Endodermal cell (in vitro differentiated cells): ENCODE data around the gene SIGLEC12. TPM values are rescaled to one million over a fixed set of nuclear protein-coding genes. Genes with fewer than 3 reads are reported as not detected.

Experiments used
- DNase-seq: peaks from one replicate; pipeline ENCODE4 v3.0.0-alpha.2; 2017
- H3K27ac ChIP-seq: 2 replicates; pipeline ENCODE4 v1.5.1; 2013; ENCODE audit warnings: mild to moderate bottlenecking, low read depth, low read length, moderate library complexity
- H3K27me3 ChIP-seq: 2 replicates; pipeline ENCODE4 v1.6.1; 2013; ENCODE audit warnings: mild to moderate bottlenecking, low read length, moderate library complexity; ENCODE audit not compliant: insufficient read depth, control insufficient read depth, poor library complexity, severe bottlenecking
- H3K36me3 ChIP-seq: 2 replicates; pipeline ENCODE4 v1.7.0; 2013; ENCODE audit warnings: mild to moderate bottlenecking, low read length, moderate library complexity; ENCODE audit not compliant: control insufficient read depth, insufficient read depth
- H3K4me1 ChIP-seq: one replicate; pipeline ENCODE4 v1.7.0; 2013; ENCODE audit warnings: low read length; ENCODE audit not compliant: control insufficient read depth, insufficient read depth
- H3K4me3 ChIP-seq: 2 replicates; pipeline ENCODE4 v1.5.1; 2013; ENCODE audit warnings: mild to moderate bottlenecking, low read length, moderate library complexity
- H3K9ac ChIP-seq: 2 replicates; pipeline ENCODE4 v1.6.1; 2013; ENCODE audit warnings: mild to moderate bottlenecking, low read length, moderate library complexity; ENCODE audit not compliant: poor library complexity, severe bottlenecking; ENCODE audit errors: extremely low read depth
- H3K9me3 ChIP-seq: 2 replicates; pipeline ENCODE4 v1.6.1; 2013; ENCODE audit warnings: mild to moderate bottlenecking, low read length, moderate library complexity; ENCODE audit not compliant: control insufficient read depth
- H3K27ac Mint-ChIP-seq: 2 replicates; pipeline ENCODE4 v1.8.0; 2020; ENCODE audit warnings: mixed read lengths
- H3K27me3 Mint-ChIP-seq: 2 replicates; pipeline ENCODE4 v1.8.0; 2021; ENCODE audit warnings: mild to moderate bottlenecking, mixed read lengths; ENCODE audit not compliant: insufficient read depth
- H3K36me3 Mint-ChIP-seq: 2 replicates; pipeline ENCODE4 v1.8.0; 2020; ENCODE audit warnings: low read depth, mixed read lengths
- H3K4me1 Mint-ChIP-seq: 2 replicates; pipeline ENCODE4 v1.8.0; 2020; ENCODE audit warnings: mixed read lengths
- H3K4me3 Mint-ChIP-seq: 2 replicates; pipeline ENCODE4 v1.8.0; 2020; ENCODE audit warnings: mild to moderate bottlenecking, moderate library complexity, mixed read lengths
- H3K9me3 Mint-ChIP-seq: 2 replicates; pipeline ENCODE4 v1.8.0; 2020; ENCODE audit warnings: mild to moderate bottlenecking, mixed read lengths
- WGBS, 2 experiments: methylation state at CpG; one replicate each; pipeline versions ENCODE4 v1.1.5 to v1.1.7; 2013; ENCODE audit warnings: missing lambda C conversion rate in 2 of 2, mixed read lengths in 1 of 2; ENCODE audit not compliant: insufficient coverage in 1 of 2, insufficient read length in 1 of 2; 5-methylcytosine and 5-hydroxymethylcytosine counted together
- total RNA-seq, 2 donors: library from RNA; stranded (reverse); fragmentation: NEBNext Ultra II Directional in 1 of 2; extraction: Animal tissue kit (Norgen Biotek cat#: 25700) in 1 of 2; gene quantifications; 2 replicates in 1 of 2; 3 replicates in 1 of 2; pipeline ENCODE4 v1.2.1, GENCODE V29; 2021
- TF ChIP-seq, protein P1 (sequence below): fragments of 200-600 bp; sonication (generic); conservative IDR thresholded peaks from 2 replicates; pipeline ENCODE4 v1.5.0; 2021; ENCODE audit warnings: antibody characterized with exemption, mild to moderate bottlenecking

The SIGLEC12 gene
- total RNA-seq, 2 donors from 2014 or later, result not detected

- no peak overlapping the region for H3K9ac ChIP-seq
- H3K9me3 ChIP-seq, result no peaks in the 10 kb centered on the region
- Mint-ChIP-seq H3K27ac (no peak overlapping the region), H3K4me1 (peaks cover 10% of the 10 kb centered on the region), H3K27me3 (peaks cover 25% of the 10 kb centered on the region), H3K9me3 (peaks cover 6% of the 10 kb centered on the region), H3K4me3 (no peak overlapping the region), H3K36me3 (no peaks in the 10 kb centered on the region)
- H3K36me3 ChIP-seq, result no peaks in the 10 kb centered on the region
- H3K4me1 ChIP-seq, result no peaks in the 10 kb centered on the region
- H3K27ac ChIP-seq, result no peak overlapping the region
- DNase-seq, result no peak
- no peak overlapping the region for H3K4me3 ChIP-seq
- H3K27me3 ChIP-seq, result no peaks in the 10 kb centered on the region
- TF ChIP-seq, protein P1, sequence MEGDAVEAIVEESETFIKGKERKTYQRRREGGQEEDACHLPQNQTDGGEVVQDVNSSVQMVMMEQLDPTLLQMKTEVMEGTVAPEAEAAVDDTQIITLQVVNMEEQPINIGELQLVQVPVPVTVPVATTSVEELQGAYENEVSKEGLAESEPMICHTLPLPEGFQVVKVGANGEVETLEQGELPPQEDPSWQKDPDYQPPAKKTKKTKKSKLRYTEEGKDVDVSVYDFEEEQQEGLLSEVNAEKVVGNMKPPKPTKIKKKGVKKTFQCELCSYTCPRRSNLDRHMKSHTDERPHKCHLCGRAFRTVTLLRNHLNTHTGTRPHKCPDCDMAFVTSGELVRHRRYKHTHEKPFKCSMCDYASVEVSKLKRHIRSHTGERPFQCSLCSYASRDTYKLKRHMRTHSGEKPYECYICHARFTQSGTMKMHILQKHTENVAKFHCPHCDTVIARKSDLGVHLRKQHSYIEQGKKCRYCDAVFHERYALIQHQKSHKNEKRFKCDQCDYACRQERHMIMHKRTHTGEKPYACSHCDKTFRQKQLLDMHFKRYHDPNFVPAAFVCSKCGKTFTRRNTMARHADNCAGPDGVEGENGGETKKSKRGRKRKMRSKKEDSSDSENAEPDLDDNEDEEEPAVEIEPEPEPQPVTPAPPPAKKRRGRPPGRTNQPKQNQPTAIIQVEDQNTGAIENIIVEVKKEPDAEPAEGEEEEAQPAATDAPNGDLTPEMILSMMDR, result no peak
- 81% methylated on average over 4 of the region's 4 CpGs; no CpG with 5 or more reads in 1 of the 2 experiments for WGBS, 2 experiments
Observed at GRCh38 chr19:51548891-51549305, 47.3 kb upstream of the SIGLEC12 start.

DNA sequence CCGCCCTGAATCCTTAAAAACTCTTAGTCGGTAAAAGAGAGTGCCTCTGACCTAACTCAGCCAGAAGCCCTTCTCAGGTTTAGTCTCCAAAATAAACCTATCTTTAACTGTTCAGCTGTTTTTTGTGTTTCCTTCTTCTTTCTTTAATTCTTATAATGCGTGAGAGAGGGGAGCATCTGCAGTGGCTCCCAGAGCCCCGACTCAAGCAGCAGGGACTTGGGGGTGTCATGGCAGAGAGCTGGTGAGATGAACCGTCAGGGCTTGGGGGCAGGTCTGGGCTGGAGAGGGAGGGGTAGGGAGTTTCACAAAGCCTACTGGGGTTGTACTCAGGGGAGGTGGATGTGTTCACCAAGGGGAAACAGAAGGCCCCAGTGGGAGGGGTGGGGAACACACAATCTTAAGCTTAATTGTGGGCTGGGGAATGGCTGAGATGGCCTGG is 46.6 kb upstream of the SIGLEC12 start:
- no peak overlapping the region for H3K27ac Mint-ChIP-seq
- TF ChIP-seq, protein P1, result no peak
- no peaks in the 10 kb centered on the region for H3K36me3 Mint-ChIP-seq
- DNase-seq, result no peak
- H3K9me3 Mint-ChIP-seq, result peaks cover 6% of the 10 kb centered on the region
- no peak overlapping the region for H3K4me3 ChIP-seq
- 33 to 72% methylated on average over 1 to 5 of the region's 5 CpGs for WGBS, 2 experiments
- no peaks in the 10 kb centered on the region for H3K27me3 ChIP-seq
- no peak overlapping the region for H3K9ac ChIP-seq
- H3K27ac ChIP-seq, result no peak overlapping the region
- peaks cover 10% of the 10 kb centered on the region for H3K4me1 Mint-ChIP-seq
- H3K27me3 Mint-ChIP-seq, result peaks cover 25% of the 10 kb centered on the region
- no peaks in the 10 kb centered on the region for H3K9me3 ChIP-seq
- no peaks in the 10 kb centered on the region for H3K4me1 ChIP-seq
- H3K36me3 ChIP-seq, result no peaks in the 10 kb centered on the region
- H3K4me3 Mint-ChIP-seq, result no peak overlapping the region

DNA sequence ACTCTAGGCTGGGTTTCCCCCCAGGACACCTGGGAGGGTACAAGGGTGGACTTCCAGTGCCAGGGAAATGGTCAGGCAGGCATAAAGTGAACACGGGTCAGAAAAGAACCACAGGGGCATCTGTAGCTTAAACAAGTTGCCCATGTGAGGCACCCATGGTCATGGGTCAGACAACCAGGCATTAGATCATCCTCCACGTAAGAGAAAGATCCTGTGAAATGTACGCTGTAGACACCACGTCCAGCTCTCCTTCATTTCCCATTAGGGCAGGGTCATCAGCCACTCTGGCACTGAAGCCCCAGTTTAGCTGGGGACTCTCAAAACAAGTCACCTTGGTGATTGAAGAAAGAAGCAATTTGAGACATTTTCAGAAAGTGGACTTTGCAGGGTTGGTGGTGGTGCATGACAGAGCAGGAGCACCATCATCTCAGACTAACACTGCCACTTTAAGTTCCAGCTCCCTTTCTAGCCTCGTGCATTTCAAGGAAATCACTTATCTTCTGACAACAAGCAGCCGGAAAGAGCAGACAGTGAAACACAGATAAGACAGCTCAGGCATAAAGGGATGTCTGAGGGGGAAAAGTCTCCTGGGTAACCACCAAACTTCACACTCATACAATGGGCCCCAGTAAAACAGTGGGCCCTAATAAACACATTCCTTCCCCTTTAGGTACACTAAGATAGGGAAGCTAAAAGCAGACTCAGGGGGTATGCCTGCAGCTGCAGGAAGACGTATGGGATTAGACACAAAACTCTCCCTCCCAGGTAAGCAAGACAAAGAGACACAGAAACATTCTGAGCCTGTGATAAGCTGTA is 46.0 kb upstream of the SIGLEC12 start:
- no peak overlapping the region for H3K9ac ChIP-seq
- TF ChIP-seq, protein P1, result no peak
- no peaks in the 10 kb centered on the region for H3K4me1 ChIP-seq
- Mint-ChIP-seq H3K27ac (no peak overlapping the region), H3K27me3 (peaks cover 20% of the 10 kb centered on the region), H3K9me3 (peaks cover 6% of the 10 kb centered on the region), H3K4me3 (no peak overlapping the region), H3K36me3 (no peaks in the 10 kb centered on the region), H3K4me1 (peaks cover 10% of the 10 kb centered on the region)
- WGBS, 2 experiments, result 62 to 77% methylated on average over 5 to 7 of the region's 7 CpGs
- no peak for DNase-seq
- H3K36me3 ChIP-seq, result no peaks in the 10 kb centered on the region
- H3K27me3 ChIP-seq, result no peaks in the 10 kb centered on the region
- H3K9me3 ChIP-seq, result no peaks in the 10 kb centered on the region
- no peak overlapping the region for H3K4me3 ChIP-seq
- no peak overlapping the region for H3K27ac ChIP-seq
